Right cardiac atrium (tissue), 5 donors: ENCODE results near the gene DAB1. TPM values are rescaled to one million over a fixed set of nuclear protein-coding genes. Genes with fewer than 3 reads are reported as not detected.
"Not testable (repeated sequence)": the region's sequence is repeated elsewhere in the genome, so short reads cannot be mapped to it uniquely, and the experiment has no call there.

Experiments used
- ATAC-seq, 2 donors: fragments of 200-7000 bp; cut with Tn5 transposase; one replicate each; pipeline versions ENCODE4 v1.8.0 to v1.9.1; 2020; ENCODE audit warnings: moderate library complexity in 2 of 2, mild to moderate bottlenecking in 1 of 2
- DNase-seq, 3 donors: peaks; one replicate each; pipeline ENCODE4 v3.0.0-alpha.2; 2020
- H3K27ac ChIP-seq: one replicate; pipeline ENCODE4 v1.5.1; 2013; ENCODE audit warnings: mild to moderate bottlenecking, low read length, control low read depth, moderate library complexity
- H3K27me3 ChIP-seq: one replicate; pipeline ENCODE4 v1.6.1; 2013; ENCODE audit not compliant: control insufficient read depth, insufficient read depth
- H3K4me1 ChIP-seq: one replicate; pipeline ENCODE4 v1.6.1; 2013; ENCODE audit warnings: low read length; ENCODE audit not compliant: control insufficient read depth, insufficient read depth
- H3K4me3 ChIP-seq: one replicate; pipeline ENCODE4 v1.5.1; 2013; ENCODE audit warnings: low read length, control low read depth
- H3K9me3 ChIP-seq: one replicate; pipeline ENCODE4 v1.6.1; 2013; ENCODE audit warnings: low read length; ENCODE audit not compliant: control insufficient read depth
- WGBS: extraction: QIAGEN DNeasy Blood & Tissue Kit; methylation state at CpG from one replicate; pipeline ENCODE4 v1.1.7; 2013; 5-methylcytosine and 5-hydroxymethylcytosine counted together
- intact Hi-C, 4 donors: fragments of 100-400 bp; cut with DNase I; formaldehyde crosslinking; loops; one replicate each; pipeline versions ENCODE4 v1.11.0 to v1.14.0; 2022 to 2023
- polyA plus RNA-seq: library from polyadenylated mRNA; stranded (reverse); fragments of 200-250 nt; gene quantifications from one replicate; pipeline ENCODE4 v1.2.3, GENCODE V29; 2013
- total RNA-seq, 4 donors: library from RNA; stranded (reverse); fragmentation: NEBNext Ultra II Directional; extraction: Animal tissue kit (Norgen Biotek cat#: 25700); gene quantifications; one replicate each; pipeline ENCODE4 v1.2.1, GENCODE V29; 2021
- donor health status: healthy with polysubstance abuse.
- donor health status: DM: no; HTN: yes; CAD: no.
- donor health status: DM: no; HTN: no; CAD: no.
- donor health status: DM: no; HTN: yes; CAD: no; lungs with severe emphysema.
- donor health status: DM: yes; HTN: yes; CAD: no.

DAB1 gene
- total and polyA plus RNA-seq, 5 donors: 2.5 to 10.8 (median 8.7) TPM

DNA sequence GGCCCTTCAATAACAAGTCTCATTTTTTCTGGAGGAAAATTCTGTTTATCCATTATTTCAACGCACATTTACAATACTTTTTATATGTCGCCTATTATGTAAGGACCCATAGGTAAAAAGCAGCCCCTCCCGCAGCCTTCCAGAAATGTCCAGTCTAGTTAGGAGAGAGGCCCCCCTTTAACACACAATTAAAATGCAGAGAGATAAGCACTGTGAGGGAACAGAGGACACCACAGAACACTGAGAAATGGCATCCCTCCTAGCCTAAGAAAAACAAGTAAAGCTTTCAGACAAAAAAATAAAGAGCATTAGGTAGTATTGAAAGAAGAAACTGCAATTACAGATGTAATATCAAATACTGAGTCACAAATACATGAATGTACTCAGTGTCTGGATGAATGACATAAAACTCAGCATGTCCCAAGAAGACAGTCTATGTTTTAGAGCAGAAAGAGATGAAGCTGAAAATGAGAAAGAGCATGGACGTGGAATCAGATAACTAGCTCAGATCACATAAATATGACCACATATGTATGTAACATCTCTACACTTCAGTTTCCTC, 62.9 kb downstream of the DAB1 start:
- Histone ChIP-seq H3K4me1 (no peaks in the 10 kb centered on the region), H3K27me3 (no peaks in the 10 kb centered on the region), H3K27ac (no peak overlapping the region), H3K4me3 (no peak overlapping the region), H3K9me3 (no peaks in the 10 kb centered on the region)
- ATAC-seq: no peak
- intact Hi-C loops: no loop called here
- no peak for DNase-seq
- WGBS: 71% methylated on average over 4 of the region's 4 CpGs

DNA sequence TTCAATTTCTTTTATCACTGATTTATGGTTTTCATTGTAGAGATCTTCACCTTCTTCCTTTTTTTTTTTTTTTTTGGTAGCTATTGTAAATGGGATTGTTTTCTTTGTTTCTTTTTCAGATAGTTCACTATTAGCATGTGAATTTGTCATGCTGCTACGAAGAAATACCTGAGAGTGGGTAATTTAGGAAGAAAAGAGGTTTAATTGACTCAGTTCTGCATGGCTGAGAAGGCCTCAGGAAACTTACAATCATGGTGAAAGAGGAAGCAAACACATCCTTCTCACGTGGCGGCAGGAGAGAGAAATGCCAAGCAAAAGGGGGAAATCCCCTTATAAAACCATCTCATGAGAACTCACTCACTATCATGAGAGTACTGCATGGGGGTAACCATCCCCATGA, 66.4 kb downstream of the DAB1 start:
- 65% methylated on average over 3 of the region's 3 CpGs for WGBS
- intact Hi-C loops: no loop called here
- ATAC-seq: no peak

DNA sequence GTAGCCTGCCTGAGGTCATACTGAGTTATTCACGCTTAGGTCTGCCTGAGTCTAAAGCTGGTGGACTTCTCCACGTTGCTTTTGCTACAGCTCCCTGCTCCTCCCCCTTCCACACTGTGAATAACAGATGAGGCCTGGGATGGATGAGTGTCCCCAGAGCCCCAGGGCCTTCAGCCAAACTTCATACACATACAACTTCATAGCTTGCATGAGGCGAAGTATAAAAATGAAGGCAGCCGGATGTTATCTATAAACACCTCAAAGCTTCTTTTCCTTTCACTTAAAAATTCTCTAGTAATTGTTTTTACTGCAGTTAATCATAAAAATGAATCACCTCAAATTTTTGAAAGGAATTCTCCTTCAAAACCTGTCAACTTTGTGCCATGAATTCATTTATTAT, 70.2 kb downstream of the DAB1 start:
- H3K4me1 ChIP-seq: no peaks in the 10 kb centered on the region
- DNase-seq (no peak), ATAC-seq (no peak)
- intact Hi-C loops: no loop called here
- no peak overlapping the region for H3K27ac ChIP-seq
- 47% methylated on average over 4 of the region's 4 CpGs for WGBS
- H3K27me3 ChIP-seq: no peaks in the 10 kb centered on the region
- H3K4me3 ChIP-seq: no peak overlapping the region
- H3K9me3 ChIP-seq: no peaks in the 10 kb centered on the region

More for the DNA sequence above, 66.4 kb downstream of the DAB1 start:
- Histone ChIP-seq H3K9me3 (no peaks in the 10 kb centered on the region), H3K27me3 (no peaks in the 10 kb centered on the region), H3K4me3 (no peak overlapping the region), H3K4me1 (no peaks in the 10 kb centered on the region), H3K27ac (no peak overlapping the region)
- no peak for DNase-seq

DNA sequence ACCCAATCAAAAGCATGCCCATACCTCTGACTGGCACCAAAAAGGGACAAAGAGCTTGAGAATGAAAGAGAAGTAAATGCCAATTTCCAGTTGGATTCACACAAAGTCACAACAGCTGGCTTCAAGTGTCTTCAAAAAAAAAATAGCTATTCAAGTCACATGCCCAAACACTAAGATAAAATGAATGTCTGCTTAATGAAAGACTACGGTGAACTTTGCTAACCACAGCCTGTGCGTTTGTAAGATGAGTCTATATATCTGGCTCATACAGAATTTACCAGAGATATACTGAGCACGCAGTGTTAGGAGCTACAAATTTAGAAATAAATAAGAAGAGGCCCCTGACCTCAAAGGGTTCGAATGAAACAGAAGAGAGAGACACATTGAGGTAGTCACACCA, 73.2 kb downstream of the DAB1 start:
- ATAC-seq: no peak
- H3K27me3 ChIP-seq: no peaks in the 10 kb centered on the region
- intact Hi-C loops: no loop called here
- H3K4me3 ChIP-seq: no peak overlapping the region
- DNase-seq: no peak
- H3K4me1 ChIP-seq: no peaks in the 10 kb centered on the region
- WGBS: 46% methylated on average over 4 of the region's 4 CpGs
- no peaks in the 10 kb centered on the region for H3K9me3 ChIP-seq
- H3K27ac ChIP-seq: no peak overlapping the region

DNA sequence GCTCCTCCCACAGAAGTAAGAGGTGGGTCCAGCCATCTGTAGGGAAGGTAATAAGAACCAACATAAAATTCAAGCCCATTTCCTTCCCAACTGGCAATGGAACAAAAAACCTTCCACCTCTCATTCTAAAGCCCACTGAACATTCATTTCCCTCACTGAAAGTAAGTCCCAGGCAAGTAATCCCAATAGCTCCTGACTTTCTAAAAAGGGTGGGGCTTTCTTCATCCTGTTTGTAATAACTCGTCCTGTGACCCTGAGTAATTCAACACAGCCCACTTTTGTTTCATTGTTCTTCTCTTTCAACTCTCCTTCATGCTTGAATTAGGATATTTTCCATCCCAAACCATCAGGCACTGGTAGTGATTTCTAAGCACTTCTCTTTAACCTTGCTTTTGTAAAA, 74.9 kb downstream of the DAB1 start:
- ATAC-seq: no peak
- H3K9me3 ChIP-seq: no peaks in the 10 kb centered on the region
- H3K4me1 ChIP-seq: no peaks in the 10 kb centered on the region
- H3K4me3 ChIP-seq: no peak overlapping the region
- DNase-seq: no peak
- intact Hi-C loops: no loop called here
- H3K27me3 ChIP-seq: no peaks in the 10 kb centered on the region
- WGBS: 54% methylated on average over 1 of the region's 1 CpG
- no peak overlapping the region for H3K27ac ChIP-seq

DNA sequence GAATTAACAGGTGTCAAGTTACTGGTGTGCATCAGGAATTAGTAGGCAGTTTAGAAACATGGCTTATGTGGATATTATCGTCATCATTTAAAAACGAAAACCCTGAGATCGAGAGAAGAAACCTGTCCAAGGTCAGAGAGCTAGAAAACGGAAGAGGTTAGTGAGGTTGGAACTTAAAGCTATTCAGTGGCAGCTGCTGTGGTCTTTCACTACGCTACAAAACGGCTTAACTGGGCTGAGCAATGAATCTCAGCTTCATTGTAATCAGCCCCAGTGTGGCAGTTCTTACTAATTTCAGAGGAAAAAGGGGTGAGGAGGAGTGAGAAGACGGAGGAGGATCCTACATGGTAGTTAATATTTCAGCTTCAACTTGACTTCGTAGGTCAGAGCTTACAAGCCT, 77.9 kb downstream of the DAB1 start:
- intact Hi-C loops: no loop called here
- no peaks in the 10 kb centered on the region for H3K9me3 ChIP-seq
- ATAC-seq (no peak), DNase-seq (no peak)
- no peak overlapping the region for H3K27ac ChIP-seq
- WGBS: 83% methylated on average over 8 of the region's 8 CpGs
- H3K4me1 ChIP-seq: no peaks in the 10 kb centered on the region
- H3K4me3 ChIP-seq: no peak overlapping the region
- no peaks in the 10 kb centered on the region for H3K27me3 ChIP-seq

DNA sequence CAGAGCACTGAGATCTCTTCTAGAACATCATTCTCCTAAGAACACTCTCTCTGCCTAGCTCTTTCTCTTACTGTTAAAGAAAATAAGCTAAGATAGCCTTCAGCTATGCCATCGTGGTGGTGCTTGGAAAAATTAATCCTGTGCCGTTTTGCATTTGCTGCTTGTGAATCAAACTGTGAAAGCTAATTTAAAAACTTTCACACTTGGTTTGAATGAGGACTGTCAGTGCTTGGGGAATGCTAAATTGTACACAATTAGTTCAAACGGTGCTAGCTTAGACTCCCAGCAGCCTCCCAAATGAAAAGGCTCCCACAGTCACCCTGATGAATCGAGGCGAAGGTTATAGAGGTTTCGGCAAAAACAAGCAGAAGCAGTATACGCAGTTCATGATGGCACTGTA, 79.6 kb downstream of the DAB1 start:
- Histone ChIP-seq H3K9me3 (no peaks in the 10 kb centered on the region), H3K4me3 (no peak overlapping the region), H3K4me1 (no peaks in the 10 kb centered on the region), H3K27me3 (no peaks in the 10 kb centered on the region), H3K27ac (no peak overlapping the region)
- ATAC-seq (no peak), DNase-seq (no peak)
- 89% methylated on average over 7 of the region's 7 CpGs for WGBS
- intact Hi-C loops: loop anchor here in 1 of 4 donors (5.0 kb wide), 1 partner anchor 512 kb away; no protein-coding TSS in a partner anchor

DNA sequence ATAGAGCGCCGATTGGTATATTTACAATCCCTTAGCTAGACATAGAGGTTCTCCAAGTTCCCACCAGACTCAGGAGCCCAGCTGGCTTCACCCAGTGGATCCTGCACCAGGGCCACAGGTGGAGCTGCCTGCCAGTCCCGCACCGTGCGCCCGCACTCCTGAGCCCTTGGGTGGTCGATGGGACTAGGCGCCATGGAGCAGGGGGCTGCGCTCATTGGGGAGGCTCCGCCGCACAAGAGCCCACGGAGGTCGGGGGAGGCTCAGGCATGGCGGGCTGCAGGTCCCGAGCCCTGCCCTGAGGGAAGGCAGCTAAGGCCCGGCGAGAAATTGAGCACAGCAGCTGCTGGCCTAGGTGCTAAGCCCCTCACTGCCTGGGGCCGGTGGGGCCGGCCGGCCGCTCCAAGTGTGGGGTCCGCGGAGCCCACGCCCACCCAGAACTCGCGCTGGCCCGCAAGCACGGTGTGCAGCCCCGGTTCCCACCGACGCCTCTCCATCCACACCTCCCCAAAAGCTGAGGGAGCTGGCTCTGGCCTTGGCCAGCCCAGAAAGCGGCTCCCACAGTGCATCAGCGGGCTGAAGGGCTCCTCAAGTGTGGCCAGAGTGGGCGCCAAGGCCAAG, 80.5 kb downstream of the DAB1 start:
- intact Hi-C loops: loop anchor here in 1 of 4 donors (5.0 kb wide), 1 partner anchor 511 kb away; no protein-coding TSS in a partner anchor
- DNase-seq, ATAC-seq, H3K4me1 ChIP-seq, H3K27ac ChIP-seq, H3K4me3 ChIP-seq, H3K27me3 ChIP-seq, H3K9me3 ChIP-seq: not testable (repeated sequence)
- WGBS: 92% methylated on average over 34 of the region's 34 CpGs

DNA sequence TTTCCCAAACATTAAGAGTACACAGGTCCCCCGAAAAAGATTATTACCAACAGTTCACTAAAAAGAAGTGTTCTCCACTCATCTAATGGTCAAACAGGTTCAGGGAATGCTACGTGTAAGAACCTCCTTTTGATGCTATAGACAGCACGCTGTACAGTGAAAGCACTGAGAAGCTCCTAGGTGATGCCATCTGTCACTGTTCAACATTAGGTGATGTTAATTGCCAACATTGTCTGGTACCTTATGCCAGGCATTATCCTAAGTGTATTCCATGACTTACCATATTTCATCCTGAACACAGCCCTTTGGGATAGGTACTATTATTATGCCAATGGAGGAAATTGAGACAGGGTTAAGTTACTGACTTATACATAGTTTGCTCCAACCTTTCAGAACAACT, 82.1 kb downstream of the DAB1 start:
- 89% methylated on average over 3 of the region's 3 CpGs for WGBS
- H3K9me3 ChIP-seq: no peaks in the 10 kb centered on the region

DNA sequence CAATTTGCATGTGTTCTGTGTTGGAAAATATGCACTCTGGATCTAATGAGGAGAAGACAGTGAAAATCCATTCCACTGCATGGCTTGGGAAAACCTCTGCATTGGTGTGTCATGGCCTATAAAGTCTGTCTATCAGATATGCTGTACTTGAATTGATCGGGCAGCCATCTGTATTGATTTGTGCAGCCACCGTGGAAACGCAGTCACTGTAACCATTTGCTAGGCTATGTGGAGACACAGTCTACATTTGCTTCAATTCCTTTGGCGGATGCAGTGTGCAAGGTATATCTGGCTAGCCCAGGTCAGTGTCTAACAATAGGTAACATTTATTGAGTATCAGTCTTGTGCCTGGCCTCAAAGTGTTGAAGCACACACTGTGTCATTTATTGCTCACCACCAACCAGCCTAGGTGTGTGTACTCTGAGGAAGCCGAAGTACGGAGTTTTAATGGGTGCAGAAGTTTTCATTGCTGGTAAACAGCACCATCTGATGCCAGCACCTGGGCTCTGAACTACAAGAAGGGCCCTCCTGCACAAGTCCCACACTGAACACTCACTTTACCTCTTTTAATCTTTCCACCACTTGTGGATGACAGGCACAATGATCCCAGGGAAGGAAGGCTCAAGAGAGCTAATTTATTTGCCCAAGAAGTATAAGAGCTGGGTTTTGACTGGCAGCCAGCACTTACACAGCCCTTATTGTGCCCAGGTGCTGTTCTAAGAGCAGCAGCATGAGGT, 83.4 kb downstream of the DAB1 start:
- Histone ChIP-seq H3K9me3 (no peaks in the 10 kb centered on the region), H3K27ac (no peak overlapping the region), H3K4me1 (no peaks in the 10 kb centered on the region), H3K4me3 (no peak overlapping the region), H3K27me3 (no peaks in the 10 kb centered on the region)
- intact Hi-C loops: loop anchor here in 1 of 4 donors (5.0 kb wide), 1 partner anchor 508 kb away; no protein-coding TSS in a partner anchor
- ATAC-seq: no peak
- 89% methylated on average over 6 of the region's 6 CpGs for WGBS
- no peak for DNase-seq

More for the DNA sequence above, 82.1 kb downstream of the DAB1 start:
- ATAC-seq: no peak
- Histone ChIP-seq H3K4me1 (no peaks in the 10 kb centered on the region), H3K27ac (no peak overlapping the region), H3K27me3 (no peaks in the 10 kb centered on the region), H3K4me3 (no peak overlapping the region)
- intact Hi-C loops: loop anchor here in 1 of 4 donors (5.0 kb wide), 1 partner anchor 509 kb away; no protein-coding TSS in a partner anchor
- no peak for DNase-seq

DNA sequence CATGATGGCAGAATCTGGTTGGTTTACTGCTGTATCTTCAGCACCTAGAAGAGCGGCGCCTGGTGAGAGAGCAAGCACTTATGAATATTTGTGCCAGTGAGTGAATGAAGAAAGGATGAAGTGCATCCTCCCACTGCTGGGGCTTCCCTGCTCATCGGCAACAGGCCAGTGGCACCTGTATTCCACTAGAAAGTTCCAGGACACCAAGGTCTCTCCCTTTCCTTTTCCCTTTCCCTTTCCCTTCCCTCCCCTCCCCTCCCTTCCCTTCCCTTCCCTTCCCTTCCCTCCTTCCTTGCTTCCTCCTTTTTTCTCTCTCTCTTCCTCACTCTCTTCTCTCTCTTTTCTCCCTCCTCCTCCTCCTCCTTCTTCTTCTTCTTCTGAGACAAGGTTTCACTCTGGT, 86.2 kb downstream of the DAB1 start:
- DNase-seq: no peak
- WGBS: 58% methylated on average over 3 of the region's 3 CpGs

More for the DNA sequence above, 86.2 kb downstream of the DAB1 start:
- intact Hi-C loops: no loop called here
- no peaks in the 10 kb centered on the region for H3K4me1 ChIP-seq
- no peak for ATAC-seq
- H3K27me3 ChIP-seq: no peaks in the 10 kb centered on the region
- H3K27ac ChIP-seq: no peak overlapping the region
- H3K9me3 ChIP-seq: no peaks in the 10 kb centered on the region
- no peak overlapping the region for H3K4me3 ChIP-seq
